K562 (cell line): ENCODE data around the gene LCNL1. TPM values are rescaled to one million over a fixed set of nuclear protein-coding genes. Genes with fewer than 3 reads are reported as not detected.

Experiments
- ATAC-seq: fragments of 200-7000 bp; cut with Tn5 transposase; 3 replicates; pipeline ENCODE4 v1.9.1; 2020; ENCODE audit warnings: moderate library complexity
- BruUV-seq: library from RNA; stranded (reverse); fragments of 400-500 nt; replicated peaks from 2 replicates; lab custom pipeline; 2021; lab: Mats Ljungman, UMichigan
- CTCF ChIA-PET: fragments of 300-600 bp; formaldehyde crosslinking; extraction: SDS; loops from one replicate; lab custom pipeline; 2021; ENCODE audit warnings: low intra/inter-chr PET ratio; lab: Yijun Ruan, JAX
- POLR2A ChIA-PET: fragments of 300-600, 350-650 bp; sonication (Branson Sonifier 250); formaldehyde crosslinking; extraction: SDS; loops from one replicate; lab custom pipeline; 2021; ENCODE audit warnings: antibody characterized with exemption, inconsistent platforms; lab: Yijun Ruan, JAX
- DNase-seq, 4 experiments: peaks; one replicate each; pipeline versions ENCODE4 v3.0.0 to v3.0.0-alpha.2; 2011 to 2018; ENCODE audit warnings: low spot score in 3 of 4, mixed read lengths in 3 of 4; ENCODE audit errors: extremely low read depth in 1 of 4
- FAIRE-seq: peaks from 2 replicates; lab custom pipeline; 2011; peaks lifted over from hg19 to GRCh38; lab: Jason Lieb, UNC
- H2AFZ ChIP-seq: 2 replicates; pipeline ENCODE4 v1.6.0; 2011; ENCODE audit warnings: low read depth, low read length, control low read depth, inconsistent platforms
- H3K27ac ChIP-seq: fragments of 200-600 bp; 3 replicates; pipeline ENCODE4 v1.8.0; 2011; ENCODE audit warnings: low read depth, mild to moderate bottlenecking, control low read depth, inconsistent platforms, low read length, moderate library complexity, mixed read lengths; ENCODE audit errors: extremely low read depth
- H3K27me3 ChIP-seq, 2 experiments: fragments of 300-600 bp in 1 of 2; 2 replicates in 1 of 2; 3 replicates in 1 of 2; pipeline versions ENCODE4 v1.6.0 to v1.8.0; 2011; ENCODE audit warnings: inconsistent platforms in 2 of 2, low read length in 2 of 2, mild to moderate bottlenecking in 1 of 2, mixed read lengths in 1 of 2, moderate library complexity in 1 of 2; ENCODE audit not compliant: control insufficient read depth in 2 of 2, insufficient read depth in 2 of 2
- H3K36me3 ChIP-seq: fragments of 300-600 bp; 3 replicates; pipeline ENCODE4 v1.8.0; 2011; ENCODE audit warnings: mild to moderate bottlenecking, low read length, inconsistent platforms; ENCODE audit not compliant: control insufficient read depth, insufficient read depth
- H3K4me1 ChIP-seq, 2 experiments: fragments of 200-600 bp in 1 of 2; replicated peaks in 1 of 2; 2 replicates in 1 of 2; 3 replicates in 1 of 2; pipeline versions ENCODE4 v1.5.1 to v1.8.0; 2011; ENCODE audit warnings: inconsistent platforms in 2 of 2, low read length in 2 of 2, mild to moderate bottlenecking in 1 of 2, mixed read lengths in 1 of 2, moderate library complexity in 1 of 2; ENCODE audit not compliant: control insufficient read depth in 2 of 2, insufficient read depth in 2 of 2
- H3K4me2 ChIP-seq: 2 replicates; pipeline ENCODE4 v1.6.1; 2011; ENCODE audit warnings: low read length, control low read depth, inconsistent platforms, mixed read lengths; ENCODE audit not compliant: insufficient read depth
- H3K4me3 ChIP-seq: fragments of 200-600 bp; sonication (generic), shearing (Covaris generic); 2 replicates; pipeline ENCODE4 v1.5.1; 2016; ENCODE audit warnings: control low read depth, inconsistent platforms
- H3K79me2 ChIP-seq: fragments of 200-600 bp; 3 replicates; pipeline ENCODE4 v1.8.0; 2011; ENCODE audit warnings: low read length, inconsistent platforms; ENCODE audit not compliant: control insufficient read depth, insufficient read depth
- H3K9ac ChIP-seq, 2 experiments: 2 replicates each; pipeline versions ENCODE4 v1.6.0 to v1.6.1; 2011; ENCODE audit warnings: low read depth in 2 of 2, low read length in 2 of 2, control low read depth in 1 of 2, inconsistent platforms in 1 of 2, mild to moderate bottlenecking in 1 of 2, mixed read lengths in 1 of 2; ENCODE audit not compliant: insufficient read depth in 1 of 2
- H3K9me1 ChIP-seq: one replicate; pipeline ENCODE4 v1.6.0; 2011; ENCODE audit warnings: inconsistent platforms, mild to moderate bottlenecking, low read length, moderate library complexity; ENCODE audit not compliant: control insufficient read depth, insufficient read depth
- H3K9me3 ChIP-seq: replicated peaks from 2 replicates; pipeline ENCODE4 v1.5.1; 2011; ENCODE audit warnings: low read depth, low read length, inconsistent platforms; ENCODE audit not compliant: control insufficient read depth, insufficient read depth
- H4K20me1 ChIP-seq: replicated peaks from 2 replicates; pipeline ENCODE4 v1.6.1; 2011; ENCODE audit warnings: low read length, inconsistent platforms, mixed read lengths; ENCODE audit not compliant: control insufficient read depth, insufficient read depth
- CREBBP ChIP-seq: IDR thresholded peaks from one replicate; pipeline ENCODE4 v1.6.1; 2012; ENCODE audit warnings: low read depth, mild to moderate bottlenecking, control low read depth, inconsistent platforms, low read length
- HNRNPL ChIP-seq: fragments of 200-400 bp; formaldehyde crosslinking; IDR thresholded peaks from 2 replicates; pipeline ENCODE4 v1.6.1; 2017; ENCODE audit warnings: low read depth, mild to moderate bottlenecking, low read length
- MEF2D ChIP-seq: conservative IDR thresholded peaks from 2 replicates; pipeline ENCODE4 v1.6.1; 2016; ENCODE audit warnings: low read depth, missing genetic modification characterization, missing compliant biosample characterization
- RBFOX2 ChIP-seq: fragments of 200-400 bp; formaldehyde crosslinking; IDR thresholded peaks from 2 replicates; pipeline ENCODE4 v1.6.1; 2017; ENCODE audit warnings: low read depth, mild to moderate bottlenecking, low read length, moderate library complexity
- SMAD4 ChIP-seq: fragments of 250-450 bp; sonication (Bioruptor Pico); conservative IDR thresholded peaks from 2 replicates; pipeline ENCODE4 v1.8.0; 2021; ENCODE audit warnings: inconsistent platforms, mild to moderate bottlenecking, moderate library complexity
- SMARCA5 ChIP-seq: fragments of 450-650 bp; IDR thresholded peaks from 2 replicates; pipeline ENCODE4 v1.6.1; 2016
- ZNF316 ChIP-seq: fragments of 450-650 bp; IDR thresholded peaks from 2 replicates; pipeline ENCODE4 v1.6.1; 2016
- ZNF395 ChIP-seq: fragments of 200-800 bp; sonication (Bioruptor generic); IDR thresholded peaks from 2 replicates; pipeline ENCODE4 v1.6.1; 2017; ENCODE audit warnings: missing genetic modification characterization, missing compliant biosample characterization
- WGBS: fragments of 100-300 bp; shearing (Covaris generic); methylation state at CpG from one replicate; pipeline ENCODE4 v1.1.6; 2016; ENCODE audit warnings: low coverage, mixed read lengths; ENCODE audit not compliant: insufficient coverage; ENCODE audit errors: missing lambda C conversion rate; 5-methylcytosine and 5-hydroxymethylcytosine counted together
- in situ Hi-C: fragments of 300-500 bp; cut with MboI; formaldehyde crosslinking; loops from 4 replicates; pipeline ENCODE4 v1.15.0; 2018; ENCODE audit warnings: inconsistent platforms, mixed read lengths
- intact Hi-C: fragments of 100-400 bp; cut with micrococcal nuclease; formaldehyde crosslinking; loops from 2 replicates; pipeline ENCODE4 v1.14.2; 2022
- polyA plus RNA-seq, 8 experiments: library from polyadenylated mRNA; depleted of rRNA in 4 of 8; stranded (reverse) in 5 of 8; unstranded in 3 of 8; fragments of >200 nt; fragmentation: Nextera tagmentation in 2 of 8; fragmentation: Illumina TruSeq in 1 of 8; extraction: Ambion mirVana in 2 of 8; extraction: Trizol in 1 of 8; gene quantifications; 2 replicates each; pipeline versions ENCODE4 v1.2.1 to v1.2.3, GENCODE V29; 2011 to 2014; ENCODE audit warnings: inconsistent platforms in 1 of 8, missing spikeins in 1 of 8
- total RNA-seq, 7 experiments: library from RNA; depleted of rRNA in 6 of 7; stranded (reverse); fragments of >200 nt in 6 of 7; fragmentation: Illumina TruSeq in 2 of 7; extraction: Trizol in 2 of 7; gene quantifications; 2 replicates each; pipeline versions ENCODE4 v1.2.1 to v1.2.3, GENCODE V29; 2011 to 2021; ENCODE audit warnings: low replicate concordance in 1 of 7

Gene LCNL1
- total and polyA plus RNA-seq, 9 of the 15 experiments (the other 6 are each of a cell fraction or from before 2014, with no cell fraction given) = 0.04 to 0.16 (median 0.04) TPM; not detected in 4

- H3K79me2 ChIP-seq = peaks cover 3% of the 10 kb centered on the region; the same call in 1 of the 3 replicates
- H3K9me1 ChIP-seq = no peaks in the 10 kb centered on the region
- no peak for ATAC-seq
- H3K4me2 ChIP-seq = no peak overlapping the region
- POLR2A ChIA-PET = interaction anchor here (0.6 to 1.6 kb wide), 4 partner anchors 9 to 215 kb away, joined by 3 to 4 read pairs (median 4); partner anchors contain the start of genes AJM1 and TUBB4B
- no peak overlapping the region for H3K4me3 ChIP-seq
- no peaks in the 10 kb centered on the region for H3K9me3 ChIP-seq
- no peaks in the 10 kb centered on the region for H3K27me3 ChIP-seq
- intact Hi-C loops = no loop called here
- TF ChIP-seq HNRNPL (peak; percentile 68), MEF2D (tag) (no peak), CREBBP (no peak), RBFOX2 (0 out of 2 replicates have a peak, but pooled peaks have one; percentile 15)
- TF ChIP-seq, all 486 proteins: peak for 2
- Histone ChIP-seq H3K9ac (no peak overlapping the region; a peak in 1 of 4 replicates), H2AFZ (no peak overlapping the region), H3K4me1 (peaks cover 13 to 94% of the 10 kb centered on the region in 2 experiments), H4K20me1 (0 out of 2 replicates have a peak, but pooled peaks cover 5% of the 10 kb centered on the region), H3K36me3 (no peaks in the 10 kb centered on the region), H3K27ac (no peak overlapping the region)
- DNase-seq (no peak), FAIRE-seq (no peak)
- CTCF ChIA-PET = no interaction called here
- in situ Hi-C loops = no loop called here
- BruUV-seq = no TSS peak
- WGBS = 79% methylated on average over 21 of the region's 21 CpGs
Observed at GRCh38 chr9:137025517-137025966, 42.7 kb downstream of the LCNL1 start.

- no peaks in the 10 kb centered on the region for H3K9me3 ChIP-seq
- H3K4me2 ChIP-seq = no peak overlapping the region
- POLR2A ChIA-PET = interaction anchor here (0.6 to 1.6 kb wide), 7 partner anchors 8 to 681 kb away, joined by 3 to 4 read pairs (median 3); partner anchors contain the start of genes AJM1 and NPDC1
- no peak overlapping the region for H2AFZ ChIP-seq
- FAIRE-seq (no peak), DNase-seq (no peak), ATAC-seq (no peak)
- no peaks in the 10 kb centered on the region for H3K9me1 ChIP-seq
- intact Hi-C loops (no loop called here), in situ Hi-C loops (no loop called here)
- H3K27me3 ChIP-seq = no peaks in the 10 kb centered on the region
- 69% methylated on average over 2 of the region's 2 CpGs for WGBS
- H3K4me3 ChIP-seq = no peak overlapping the region
- 0 out of 2 replicates have a peak, but pooled peaks cover 4% of the 10 kb centered on the region for H4K20me1 ChIP-seq
- no TSS peak for BruUV-seq
- H3K9ac ChIP-seq = no peak overlapping the region
- H3K79me2 ChIP-seq = peaks cover 3% of the 10 kb centered on the region; the same call in 1 of the 3 replicates
- H3K4me1 ChIP-seq = peaks cover 13 to 94% of the 10 kb centered on the region in 2 experiments
- no peaks in the 10 kb centered on the region for H3K36me3 ChIP-seq
- CTCF ChIA-PET = no interaction called here
- H3K27ac ChIP-seq = no peak overlapping the region
- no peak for TF ChIP-seq ZNF395 (CRISPR knock-in tag)
- no peak for TF ChIP-seq ZNF316
- TF ChIP-seq SMAD4 (CRISPR knock-in tag) = no peak
- no peak for TF ChIP-seq SMARCA5
Observed at GRCh38 chr9:137026384-137026783, 43.6 kb downstream of the LCNL1 start.
